Measurements from ENCODE around the gene KCNJ18.
"Not testable (repeated sequence)": the region's sequence is repeated elsewhere in the genome, so short reads cannot be mapped to it uniquely, and the experiment has no call there.

DNA sequence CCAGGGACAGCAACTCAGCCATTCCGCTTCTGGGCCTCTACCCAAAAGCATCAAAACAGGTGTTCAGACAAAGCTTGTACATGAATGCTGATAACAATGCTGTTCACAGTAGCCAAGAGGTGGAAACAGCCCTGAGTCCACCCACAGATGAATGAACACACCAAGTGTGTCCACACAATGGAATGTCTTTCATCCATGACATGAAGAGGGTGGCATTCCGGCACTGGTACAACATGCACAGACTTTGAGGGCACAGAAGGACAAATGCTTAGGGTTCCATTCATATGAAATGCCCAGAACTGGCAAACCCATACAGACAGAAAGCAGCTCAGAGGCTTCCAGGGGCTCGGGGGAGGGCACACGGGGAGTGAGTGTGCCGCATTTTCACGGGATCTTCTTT is 49.2 kb downstream of the KCNJ18 start:
- TF ChIP-seq, protein P1, sequence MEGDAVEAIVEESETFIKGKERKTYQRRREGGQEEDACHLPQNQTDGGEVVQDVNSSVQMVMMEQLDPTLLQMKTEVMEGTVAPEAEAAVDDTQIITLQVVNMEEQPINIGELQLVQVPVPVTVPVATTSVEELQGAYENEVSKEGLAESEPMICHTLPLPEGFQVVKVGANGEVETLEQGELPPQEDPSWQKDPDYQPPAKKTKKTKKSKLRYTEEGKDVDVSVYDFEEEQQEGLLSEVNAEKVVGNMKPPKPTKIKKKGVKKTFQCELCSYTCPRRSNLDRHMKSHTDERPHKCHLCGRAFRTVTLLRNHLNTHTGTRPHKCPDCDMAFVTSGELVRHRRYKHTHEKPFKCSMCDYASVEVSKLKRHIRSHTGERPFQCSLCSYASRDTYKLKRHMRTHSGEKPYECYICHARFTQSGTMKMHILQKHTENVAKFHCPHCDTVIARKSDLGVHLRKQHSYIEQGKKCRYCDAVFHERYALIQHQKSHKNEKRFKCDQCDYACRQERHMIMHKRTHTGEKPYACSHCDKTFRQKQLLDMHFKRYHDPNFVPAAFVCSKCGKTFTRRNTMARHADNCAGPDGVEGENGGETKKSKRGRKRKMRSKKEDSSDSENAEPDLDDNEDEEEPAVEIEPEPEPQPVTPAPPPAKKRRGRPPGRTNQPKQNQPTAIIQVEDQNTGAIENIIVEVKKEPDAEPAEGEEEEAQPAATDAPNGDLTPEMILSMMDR (tag by site-specific recombination; IDR thresholded peaks at IDR 0.05), result not testable (repeated sequence)
- TF ChIP-seq, protein P2, sequence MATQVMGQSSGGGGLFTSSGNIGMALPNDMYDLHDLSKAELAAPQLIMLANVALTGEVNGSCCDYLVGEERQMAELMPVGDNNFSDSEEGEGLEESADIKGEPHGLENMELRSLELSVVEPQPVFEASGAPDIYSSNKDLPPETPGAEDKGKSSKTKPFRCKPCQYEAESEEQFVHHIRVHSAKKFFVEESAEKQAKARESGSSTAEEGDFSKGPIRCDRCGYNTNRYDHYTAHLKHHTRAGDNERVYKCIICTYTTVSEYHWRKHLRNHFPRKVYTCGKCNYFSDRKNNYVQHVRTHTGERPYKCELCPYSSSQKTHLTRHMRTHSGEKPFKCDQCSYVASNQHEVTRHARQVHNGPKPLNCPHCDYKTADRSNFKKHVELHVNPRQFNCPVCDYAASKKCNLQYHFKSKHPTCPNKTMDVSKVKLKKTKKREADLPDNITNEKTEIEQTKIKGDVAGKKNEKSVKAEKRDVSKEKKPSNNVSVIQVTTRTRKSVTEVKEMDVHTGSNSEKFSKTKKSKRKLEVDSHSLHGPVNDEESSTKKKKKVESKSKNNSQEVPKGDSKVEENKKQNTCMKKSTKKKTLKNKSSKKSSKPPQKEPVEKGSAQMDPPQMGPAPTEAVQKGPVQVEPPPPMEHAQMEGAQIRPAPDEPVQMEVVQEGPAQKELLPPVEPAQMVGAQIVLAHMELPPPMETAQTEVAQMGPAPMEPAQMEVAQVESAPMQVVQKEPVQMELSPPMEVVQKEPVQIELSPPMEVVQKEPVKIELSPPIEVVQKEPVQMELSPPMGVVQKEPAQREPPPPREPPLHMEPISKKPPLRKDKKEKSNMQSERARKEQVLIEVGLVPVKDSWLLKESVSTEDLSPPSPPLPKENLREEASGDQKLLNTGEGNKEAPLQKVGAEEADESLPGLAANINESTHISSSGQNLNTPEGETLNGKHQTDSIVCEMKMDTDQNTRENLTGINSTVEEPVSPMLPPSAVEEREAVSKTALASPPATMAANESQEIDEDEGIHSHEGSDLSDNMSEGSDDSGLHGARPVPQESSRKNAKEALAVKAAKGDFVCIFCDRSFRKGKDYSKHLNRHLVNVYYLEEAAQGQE (tag by site-specific recombination; IDR thresholded peaks at IDR 0.05), result not testable (repeated sequence)
- not testable (repeated sequence) for TF ChIP-seq ZBTB21, ZBTB48, ZSCAN16 (tag by site-specific recombination; IDR thresholded peaks at IDR 0.05)
- TF ChIP-seq, protein P3, sequence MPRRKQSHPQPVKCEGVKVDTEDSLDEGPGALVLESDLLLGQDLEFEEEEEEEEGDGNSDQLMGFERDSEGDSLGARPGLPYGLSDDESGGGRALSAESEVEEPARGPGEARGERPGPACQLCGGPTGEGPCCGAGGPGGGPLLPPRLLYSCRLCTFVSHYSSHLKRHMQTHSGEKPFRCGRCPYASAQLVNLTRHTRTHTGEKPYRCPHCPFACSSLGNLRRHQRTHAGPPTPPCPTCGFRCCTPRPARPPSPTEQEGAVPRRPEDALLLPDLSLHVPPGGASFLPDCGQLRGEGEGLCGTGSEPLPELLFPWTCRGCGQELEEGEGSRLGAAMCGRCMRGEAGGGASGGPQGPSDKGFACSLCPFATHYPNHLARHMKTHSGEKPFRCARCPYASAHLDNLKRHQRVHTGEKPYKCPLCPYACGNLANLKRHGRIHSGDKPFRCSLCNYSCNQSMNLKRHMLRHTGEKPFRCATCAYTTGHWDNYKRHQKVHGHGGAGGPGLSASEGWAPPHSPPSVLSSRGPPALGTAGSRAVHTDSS (tag by site-specific recombination; IDR thresholded peaks at IDR 0.05), result not testable (repeated sequence)

Data from HEK293 (cell line).